ENCODE data around the gene ANKRD13B. TPM values are rescaled to one million over a fixed set of nuclear protein-coding genes. Genes with fewer than 3 reads are reported as not detected.

ANKRD13B gene
- total and polyA plus RNA-seq, 7 donors = 1.6 to 17.2 (median 5.4) TPM

DNA sequence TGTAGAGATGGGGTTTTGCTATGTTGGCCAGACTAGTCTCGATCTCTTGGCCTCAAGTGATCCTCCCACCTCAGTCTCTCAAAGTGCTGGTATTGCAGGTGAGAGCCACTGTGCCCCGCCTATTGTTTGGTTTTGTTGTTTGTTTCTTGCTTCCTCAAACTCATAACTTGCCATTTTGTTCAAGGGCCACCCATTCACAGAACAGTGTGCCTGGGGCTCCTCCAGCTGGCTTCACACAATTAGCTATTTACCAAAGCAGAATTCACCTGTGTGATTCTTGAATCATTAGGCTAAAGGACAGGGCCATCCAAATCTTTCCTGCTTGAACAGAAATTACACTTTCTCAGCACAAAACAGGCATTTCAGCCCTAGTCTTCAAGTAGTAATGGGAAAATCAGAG, 33.3 kb upstream of the ANKRD13B start:
- Histone ChIP-seq H3K9me3 (no peaks in the 10 kb centered on the region), H3K4me1 (peaks cover 0 to under 1% (median under 1%) of the 10 kb centered on the region in 4 donors), H3K27me3 (no peaks in the 10 kb centered on the region), H3K4me3 (no peak overlapping the region), H3K36me3 (peaks cover 0 to 11% (median 0%) of the 10 kb centered on the region in 4 donors), H3K27ac (no peak overlapping the region)
- 64 to 80% methylated on average over 2 of the region's 2 CpGs for WGBS, 2 donors
- intact Hi-C loops (cut with DNase I) = no loop called here
- TF ChIP-seq POLR2AphosphoS5 (IDR thresholded peaks at IDR 0.05) (no peak), POLR2A (IDR thresholded peaks at IDR 0.05) (no peak), EP300 (IDR thresholded peaks at IDR 0.05) (no peak)
- TF ChIP-seq, protein P1, sequence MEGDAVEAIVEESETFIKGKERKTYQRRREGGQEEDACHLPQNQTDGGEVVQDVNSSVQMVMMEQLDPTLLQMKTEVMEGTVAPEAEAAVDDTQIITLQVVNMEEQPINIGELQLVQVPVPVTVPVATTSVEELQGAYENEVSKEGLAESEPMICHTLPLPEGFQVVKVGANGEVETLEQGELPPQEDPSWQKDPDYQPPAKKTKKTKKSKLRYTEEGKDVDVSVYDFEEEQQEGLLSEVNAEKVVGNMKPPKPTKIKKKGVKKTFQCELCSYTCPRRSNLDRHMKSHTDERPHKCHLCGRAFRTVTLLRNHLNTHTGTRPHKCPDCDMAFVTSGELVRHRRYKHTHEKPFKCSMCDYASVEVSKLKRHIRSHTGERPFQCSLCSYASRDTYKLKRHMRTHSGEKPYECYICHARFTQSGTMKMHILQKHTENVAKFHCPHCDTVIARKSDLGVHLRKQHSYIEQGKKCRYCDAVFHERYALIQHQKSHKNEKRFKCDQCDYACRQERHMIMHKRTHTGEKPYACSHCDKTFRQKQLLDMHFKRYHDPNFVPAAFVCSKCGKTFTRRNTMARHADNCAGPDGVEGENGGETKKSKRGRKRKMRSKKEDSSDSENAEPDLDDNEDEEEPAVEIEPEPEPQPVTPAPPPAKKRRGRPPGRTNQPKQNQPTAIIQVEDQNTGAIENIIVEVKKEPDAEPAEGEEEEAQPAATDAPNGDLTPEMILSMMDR (IDR thresholded peaks at IDR 0.05) = no peak
- no peak for DNase-seq

DNA sequence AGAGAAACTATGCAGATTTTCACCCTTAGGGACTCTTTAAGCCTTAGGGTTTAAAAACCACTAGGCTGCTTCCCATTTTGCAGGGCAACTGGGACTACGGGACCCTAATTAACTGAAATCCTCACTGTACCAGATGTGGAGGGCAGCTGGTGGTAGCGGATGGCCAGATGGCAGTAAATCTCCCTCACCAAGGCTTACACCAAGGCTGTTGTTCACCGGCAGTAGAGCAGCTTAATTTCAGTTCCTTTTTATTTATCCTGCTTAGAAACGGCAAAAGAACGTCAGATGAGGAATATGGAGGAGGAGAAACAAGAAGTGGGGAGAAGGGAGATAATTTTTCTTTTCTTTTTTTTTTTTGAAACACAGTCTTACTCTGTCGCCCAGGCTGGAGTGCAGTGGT, 32.6 kb upstream of the ANKRD13B start:
- TF ChIP-seq POLR2A (IDR thresholded peaks at IDR 0.05) (no peak), POLR2AphosphoS5 (IDR thresholded peaks at IDR 0.05) (no peak), EP300 (IDR thresholded peaks at IDR 0.05) (no peak)
- TF ChIP-seq, protein P1 (IDR thresholded peaks at IDR 0.05) = no peak
- Histone ChIP-seq H3K4me3 (no peak overlapping the region), H3K27ac (peak overlapping the region in 2 of 4 donors; percentile 3 to 18), H3K4me1 (peaks cover 0 to 8% (median 4%) of the 10 kb centered on the region in 4 donors), H3K9me3 (no peaks in the 10 kb centered on the region), H3K36me3 (peaks cover 0 to 11% (median 0%) of the 10 kb centered on the region in 4 donors), H3K27me3 (no peaks in the 10 kb centered on the region)
- 64 to 87% methylated on average over 6 of the region's 6 CpGs for WGBS, 2 donors
- DNase-seq = no peak
- intact Hi-C loops (cut with DNase I) = no loop called here

DNA sequence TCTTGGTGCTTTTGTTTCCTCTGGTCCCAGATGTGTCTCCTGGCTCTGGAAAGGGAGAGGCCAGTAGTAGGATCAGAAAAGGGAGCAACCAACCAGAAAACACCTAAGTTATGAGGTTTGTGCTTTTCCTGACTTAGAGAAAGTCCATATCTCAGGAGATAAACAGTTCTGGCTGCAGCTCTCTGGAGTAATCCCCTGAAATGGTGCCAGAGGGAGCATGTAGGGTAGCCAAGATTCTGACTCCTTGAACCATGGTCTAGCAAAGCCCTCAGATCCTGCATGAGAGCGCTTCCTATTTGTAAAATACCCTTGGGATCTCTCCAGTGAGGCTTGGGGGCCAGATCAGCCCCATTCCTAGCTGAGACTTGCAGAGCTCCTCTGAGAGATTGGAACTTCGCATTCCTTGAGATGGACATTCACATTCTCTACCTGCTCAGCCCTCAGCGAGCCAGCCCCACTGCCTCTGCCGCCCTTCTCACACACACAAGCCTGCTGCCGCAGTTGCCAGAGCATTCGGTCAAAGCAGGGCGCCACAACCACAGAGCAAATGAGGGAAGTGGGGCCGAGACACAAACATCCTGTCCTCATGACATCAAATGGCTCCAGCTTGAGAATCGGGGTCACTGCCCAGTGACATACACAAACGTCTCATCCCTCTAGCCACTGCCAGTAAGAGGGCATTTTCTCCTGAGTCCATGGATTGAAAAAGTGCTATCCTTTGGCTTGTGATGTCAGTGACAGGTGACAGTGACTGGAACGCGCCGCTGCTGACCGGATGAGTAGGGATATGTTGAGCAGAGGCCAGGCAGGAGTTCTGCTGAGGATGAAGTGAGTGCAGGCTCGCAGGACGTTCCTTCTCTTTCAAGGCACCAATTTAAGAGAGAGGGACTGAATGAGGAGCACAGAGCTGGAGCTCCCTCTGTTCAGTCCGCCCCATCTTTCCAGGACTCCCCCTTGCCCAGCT, 31.1 kb upstream of the ANKRD13B start:
- TF ChIP-seq POLR2AphosphoS5 (IDR thresholded peaks at IDR 0.05) (no peak), POLR2A (IDR thresholded peaks at IDR 0.05) (no peak), EP300 (IDR thresholded peaks at IDR 0.05) (no peak)
- TF ChIP-seq, protein P1 (IDR thresholded peaks at IDR 0.05) = no peak
- Histone ChIP-seq H3K27me3 (no peaks in the 10 kb centered on the region), H3K36me3 (peaks cover 0 to 11% (median 0%) of the 10 kb centered on the region in 4 donors), H3K9me3 (no peaks in the 10 kb centered on the region), H3K4me3 (no peak overlapping the region), H3K4me1 (peaks cover 0 to 22% (median 18%) of the 10 kb centered on the region in 4 donors), H3K27ac (no peak overlapping the region)
- DNase-seq = peak; percentile 75
- intact Hi-C loops (cut with DNase I) = no loop called here
- 69 to 85% methylated on average over 17 of the region's 17 CpGs for WGBS, 2 donors

DNA sequence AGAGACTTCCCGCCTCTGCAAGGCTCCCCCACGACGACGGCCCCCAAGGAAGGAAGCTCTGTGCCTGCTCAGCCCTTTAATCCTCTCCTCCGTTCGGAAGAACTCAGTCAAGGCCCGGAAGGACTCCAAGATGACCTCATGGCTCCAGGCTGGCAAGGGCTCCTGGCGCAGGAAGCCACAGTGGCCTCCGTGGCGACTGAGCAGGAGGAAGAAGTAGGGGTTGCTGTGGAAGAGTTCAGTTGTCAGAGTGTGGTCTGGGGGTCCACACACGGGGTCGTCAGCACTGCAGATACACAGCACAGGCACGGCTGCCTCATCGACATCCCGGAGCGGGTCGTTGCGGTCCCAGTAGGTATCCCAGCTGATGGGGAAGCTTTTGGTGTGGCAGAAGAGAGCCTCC, 30.3 kb upstream of the ANKRD13B start:
- H3K4me1 ChIP-seq = peaks cover 0 to 28% (median 19%) of the 10 kb centered on the region in 4 donors
- no peaks in the 10 kb centered on the region for H3K27me3 ChIP-seq

More for the DNA sequence above, 30.3 kb upstream of the ANKRD13B start:
- H3K4me3 ChIP-seq = no peak overlapping the region
- intact Hi-C loops (cut with DNase I) = no loop called here
- WGBS, 2 donors = 87 to 93% methylated on average over 18 of the region's 18 CpGs
- TF ChIP-seq, protein P1 (IDR thresholded peaks at IDR 0.05) = no peak
- TF ChIP-seq EP300 (IDR thresholded peaks at IDR 0.05) (no peak), POLR2AphosphoS5 (IDR thresholded peaks at IDR 0.05) (no peak), POLR2A (IDR thresholded peaks at IDR 0.05) (no peak)
- no peaks in the 10 kb centered on the region for H3K9me3 ChIP-seq
- H3K27ac ChIP-seq = no peak overlapping the region
- DNase-seq = peak; percentile 56
- peaks cover 0 to 11% (median 0%) of the 10 kb centered on the region in 4 donors for H3K36me3 ChIP-seq
